Measurements from ENCODE around the gene BMF. TPM values are rescaled to one million over a fixed set of nuclear protein-coding genes. Genes with fewer than 3 reads are reported as not detected.

BMF gene
- total RNA-seq, 3 donors from 2014 or later = 8.2 to 24.4 (median 9.3) TPM

DNA sequence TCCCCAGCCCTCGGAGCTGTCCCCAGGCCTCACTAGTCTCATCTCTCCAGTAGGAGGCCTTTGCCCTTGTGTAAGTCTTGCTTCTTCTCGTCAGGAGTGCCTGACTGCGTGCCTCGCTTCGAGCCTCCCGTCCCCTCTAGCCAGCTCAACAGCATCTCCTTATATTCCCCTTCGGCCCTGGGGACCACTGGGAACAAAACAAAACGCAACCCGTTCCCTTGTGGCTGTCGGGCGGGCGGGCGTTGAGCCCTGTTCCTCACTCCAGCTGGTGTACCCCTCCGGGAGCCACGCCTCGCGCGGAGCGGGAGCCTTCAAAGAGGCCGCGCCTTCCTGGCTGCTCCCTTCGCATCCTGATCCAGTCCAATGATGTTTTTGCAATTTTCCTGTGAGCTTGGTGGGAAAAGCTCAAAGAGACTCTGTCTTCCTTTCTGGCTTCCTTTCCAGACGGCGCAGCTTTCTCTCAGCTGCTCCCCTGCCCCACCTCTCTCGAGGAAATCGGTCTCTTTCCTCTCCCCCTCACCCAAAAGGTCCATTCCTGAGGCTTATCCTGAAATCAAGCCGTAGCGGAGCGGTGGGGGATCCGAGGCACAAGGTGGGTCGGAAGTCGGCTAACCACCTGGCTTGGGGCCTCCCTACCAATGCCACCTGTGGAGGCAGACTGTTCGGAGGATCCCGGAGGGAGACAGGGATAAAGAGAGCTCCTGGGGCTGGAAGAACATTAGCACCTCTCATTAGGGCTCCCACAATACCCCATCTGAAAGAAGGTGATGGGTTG, 36.3 kb downstream of the BMF start:
- peak overlapping the region in 1 of 3 donors; percentile 39 for H3K4me3 ChIP-seq
- H3K9me3 ChIP-seq = no peaks in the 10 kb centered on the region
- DNase-seq (ENCODE audit: low spot score in 2 of 2) = no peak
- no peaks in the 10 kb centered on the region for H3K36me3 ChIP-seq
- TF ChIP-seq, protein P1, sequence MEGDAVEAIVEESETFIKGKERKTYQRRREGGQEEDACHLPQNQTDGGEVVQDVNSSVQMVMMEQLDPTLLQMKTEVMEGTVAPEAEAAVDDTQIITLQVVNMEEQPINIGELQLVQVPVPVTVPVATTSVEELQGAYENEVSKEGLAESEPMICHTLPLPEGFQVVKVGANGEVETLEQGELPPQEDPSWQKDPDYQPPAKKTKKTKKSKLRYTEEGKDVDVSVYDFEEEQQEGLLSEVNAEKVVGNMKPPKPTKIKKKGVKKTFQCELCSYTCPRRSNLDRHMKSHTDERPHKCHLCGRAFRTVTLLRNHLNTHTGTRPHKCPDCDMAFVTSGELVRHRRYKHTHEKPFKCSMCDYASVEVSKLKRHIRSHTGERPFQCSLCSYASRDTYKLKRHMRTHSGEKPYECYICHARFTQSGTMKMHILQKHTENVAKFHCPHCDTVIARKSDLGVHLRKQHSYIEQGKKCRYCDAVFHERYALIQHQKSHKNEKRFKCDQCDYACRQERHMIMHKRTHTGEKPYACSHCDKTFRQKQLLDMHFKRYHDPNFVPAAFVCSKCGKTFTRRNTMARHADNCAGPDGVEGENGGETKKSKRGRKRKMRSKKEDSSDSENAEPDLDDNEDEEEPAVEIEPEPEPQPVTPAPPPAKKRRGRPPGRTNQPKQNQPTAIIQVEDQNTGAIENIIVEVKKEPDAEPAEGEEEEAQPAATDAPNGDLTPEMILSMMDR (IDR thresholded peaks at IDR 0.05) = no peak
- TF ChIP-seq POLR2AphosphoS5 (IDR thresholded peaks at IDR 0.05) (no peak), POLR2A (IDR thresholded peaks at IDR 0.05) (no peak)
- intact Hi-C loops (cut with DNase I; ENCODE audit: low total_unique reads) = no loop called here
- H3K27me3 ChIP-seq = no peaks in the 10 kb centered on the region
- no peak overlapping the region for H3K27ac ChIP-seq
- peaks cover 0 to 9% of the 10 kb centered on the region in 2 donors for H3K4me1 ChIP-seq

DNA sequence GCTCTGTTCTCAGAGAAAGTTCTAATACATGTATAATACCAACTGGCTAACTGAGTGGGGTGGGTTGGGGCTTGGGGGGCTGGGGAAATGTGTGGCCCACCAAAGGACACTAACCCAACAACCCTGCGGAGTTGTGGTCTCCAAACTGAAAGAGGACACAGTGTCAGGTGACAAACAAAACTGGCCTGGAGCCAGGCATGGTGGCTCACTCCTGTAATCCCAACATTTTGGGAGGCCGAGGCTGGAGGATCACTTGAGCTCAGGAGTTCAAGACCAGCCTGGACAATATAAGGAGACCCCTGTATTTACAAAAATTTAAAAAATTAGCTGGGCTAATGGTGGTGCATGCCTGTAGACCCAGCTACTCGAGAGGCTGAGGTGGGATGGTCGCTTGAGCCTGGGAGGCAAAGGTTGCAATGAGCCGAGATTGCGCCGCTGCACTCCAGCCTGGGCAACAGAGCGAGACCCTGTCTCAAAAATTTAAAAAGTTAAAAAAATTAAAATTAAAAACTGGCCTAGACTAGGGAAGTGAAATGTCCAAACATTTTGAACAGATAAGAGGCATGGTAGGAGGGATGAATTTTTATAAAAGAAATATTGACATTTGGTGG, 38.0 kb downstream of the BMF start:
- TF ChIP-seq POLR2AphosphoS5 (IDR thresholded peaks at IDR 0.05) (no peak), POLR2A (IDR thresholded peaks at IDR 0.05) (no peak)
- TF ChIP-seq, protein P1 (IDR thresholded peaks at IDR 0.05) = no peak
- Histone ChIP-seq H3K36me3 (no peaks in the 10 kb centered on the region), H3K27ac (no peak overlapping the region), H3K4me1 (peaks cover 0 to 9% of the 10 kb centered on the region in 2 donors), H3K9me3 (no peaks in the 10 kb centered on the region), H3K27me3 (no peaks in the 10 kb centered on the region), H3K4me3 (no peak overlapping the region)
- no peak for DNase-seq (ENCODE audit: low spot score in 2 of 2)
- intact Hi-C loops (cut with DNase I; ENCODE audit: low total_unique reads) = no loop called here

DNA sequence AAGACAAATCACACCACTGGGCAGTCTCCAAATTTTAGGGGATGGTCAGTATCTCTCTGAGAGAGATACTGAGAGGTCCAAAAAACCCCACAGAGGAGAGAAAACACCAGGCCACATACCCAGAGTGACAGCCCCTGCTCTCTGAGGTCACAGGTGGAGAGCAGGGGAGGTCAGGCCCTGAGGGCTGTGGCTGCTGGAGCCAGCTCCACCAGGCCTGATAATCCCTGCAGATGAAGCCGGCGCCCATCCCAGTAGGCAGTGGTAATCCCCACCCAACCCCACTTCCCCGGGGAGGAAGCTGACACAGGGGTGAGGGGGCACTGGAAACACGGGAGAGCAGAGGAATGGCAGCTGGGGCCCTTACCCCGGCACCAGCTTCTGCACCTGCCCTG, 38.5 kb downstream of the BMF start:
- H3K27ac ChIP-seq = no peak overlapping the region
- peaks cover 0 to 9% of the 10 kb centered on the region in 2 donors for H3K4me1 ChIP-seq
- H3K36me3 ChIP-seq = no peaks in the 10 kb centered on the region
- H3K4me3 ChIP-seq = no peak overlapping the region
- H3K27me3 ChIP-seq = no peaks in the 10 kb centered on the region
- DNase-seq (ENCODE audit: low spot score in 2 of 2) = no peak
- intact Hi-C loops (cut with DNase I; ENCODE audit: low total_unique reads) = no loop called here
- H3K9me3 ChIP-seq = no peaks in the 10 kb centered on the region
- no peak for TF ChIP-seq POLR2AphosphoS5 (IDR thresholded peaks at IDR 0.05)
- TF ChIP-seq POLR2A (IDR thresholded peaks at IDR 0.05) = no peak
- TF ChIP-seq, protein P1 (IDR thresholded peaks at IDR 0.05) = no peak

DNA sequence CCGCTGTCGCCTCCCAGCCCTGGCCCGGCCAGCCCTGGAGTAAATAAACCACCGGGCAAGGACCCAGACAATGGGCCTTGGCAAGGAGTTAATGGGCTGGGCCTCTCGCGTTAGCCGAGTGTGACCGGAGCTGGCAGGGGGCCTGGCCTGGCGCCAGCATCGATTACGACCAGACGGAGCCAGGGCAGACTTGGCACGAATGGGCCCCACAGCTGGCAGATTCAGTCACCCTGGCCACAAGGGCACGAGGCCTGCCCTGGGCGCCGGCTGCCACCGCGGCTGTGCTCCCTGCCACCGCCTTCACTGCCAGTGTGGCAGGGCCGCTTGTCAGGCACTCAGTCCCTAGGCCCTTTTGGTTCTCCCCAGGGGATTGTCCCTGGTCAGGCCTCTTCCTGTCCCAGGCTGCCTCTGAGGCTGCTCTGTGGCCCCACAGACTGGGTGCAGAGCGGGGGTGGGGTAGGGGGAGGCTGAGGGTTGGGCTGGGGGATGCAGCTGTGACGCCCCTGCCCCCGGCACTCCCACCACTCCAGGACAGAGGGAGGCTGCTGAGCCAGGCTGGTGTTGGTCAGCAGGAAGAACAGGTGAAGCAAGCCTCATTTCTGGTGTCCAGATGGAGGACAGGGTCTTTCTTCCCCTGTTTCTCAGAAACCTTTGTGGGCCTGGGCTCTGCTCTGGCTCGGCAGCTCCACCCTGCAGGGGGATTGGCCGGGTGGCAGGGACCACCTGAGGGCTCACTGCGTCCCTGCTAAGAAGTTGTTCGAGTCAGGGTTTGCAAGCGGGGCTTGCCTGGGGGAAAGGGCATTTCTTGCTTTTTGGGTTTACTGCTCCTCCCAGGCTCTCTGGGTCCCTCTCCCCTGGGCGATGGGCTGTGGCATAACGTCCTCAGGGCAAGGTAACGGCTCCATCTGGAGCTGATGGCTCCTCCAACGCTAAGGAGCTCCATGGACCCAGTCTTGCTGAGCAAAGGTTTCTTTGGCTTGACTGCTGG, 39.2 kb downstream of the BMF start:
- peak; percentile 95 to 99 for DNase-seq (ENCODE audit: low spot score in 2 of 2)
- intact Hi-C loops (cut with DNase I; ENCODE audit: low total_unique reads) = no loop called here
- TF ChIP-seq, protein P1 (IDR thresholded peaks at IDR 0.05) = no peak
- peak; percentile 62 to 81 (median 75) for TF ChIP-seq POLR2AphosphoS5 (IDR thresholded peaks at IDR 0.05)
- no peak for TF ChIP-seq POLR2A (IDR thresholded peaks at IDR 0.05)

More for the DNA sequence above, 39.2 kb downstream of the BMF start:
- Histone ChIP-seq H3K27ac (peak overlapping the region; percentile 33 to 60), H3K4me1 (peaks cover 0 to 9% of the 10 kb centered on the region in 2 donors), H3K27me3 (no peaks in the 10 kb centered on the region), H3K9me3 (no peaks in the 10 kb centered on the region), H3K36me3 (no peaks in the 10 kb centered on the region), H3K4me3 (peak overlapping the region in 1 of 3 donors; percentile 26)

Data from breast epithelium (tissue), 4 donors.